OCI-M1 (cell line): ENCODE data around the gene RNF217.
A peak's percentile ranks its signal among the peaks of the same experiment; 100 is the strongest.

Experiments used
- DNase-seq: peaks from one replicate; lab custom pipeline; 2025; lab: John Stamatoyannopoulos, UW

The RNF217 gene

GRCh38 chr6:124962639-124963415 is 590 bp downstream of the RNF217 start:
- DNase-seq, result peak; percentile 46

- DNase-seq, result peak; percentile 63
Observed at GRCh38 chr6:124963416-124963785, 1.2 kb downstream of the RNF217 start.

GRCh38 chr6:124963831-124964763 is 1.9 kb downstream of the RNF217 start:
- peak; percentile 63 for DNase-seq

- DNase-seq, result no peak
Observed at GRCh38 chr6:124964764-124965105, 2.5 kb downstream of the RNF217 start.

- DNase-seq, result peak; percentile 72
Observed at GRCh38 chr6:124965424-124965850, 3.2 kb downstream of the RNF217 start.

- no peak for DNase-seq
Observed at GRCh38 chr6:124967444-124967843, 5.2 kb downstream of the RNF217 start.

GRCh38 chr6:124968401-124968800 is 6.2 kb downstream of the RNF217 start:
- DNase-seq, result no peak

- no peak for DNase-seq
Observed at GRCh38 chr6:124970243-124970642, 8.0 kb downstream of the RNF217 start.

- DNase-seq, result no peak
Observed at GRCh38 chr6:124970763-124971162, 8.5 kb downstream of the RNF217 start.

GRCh38 chr6:124973780-124974179 is 11.5 kb downstream of the RNF217 start:
- DNase-seq, result no peak

- DNase-seq, result no peak
Observed at GRCh38 chr6:124974771-124975377, 12.6 kb downstream of the RNF217 start.

GRCh38 chr6:124977067-124977908 is 15.1 kb downstream of the RNF217 start:
- DNase-seq, result no peak

GRCh38 chr6:124978451-124979293 is 16.4 kb downstream of the RNF217 start:
- peak; percentile 21 for DNase-seq

GRCh38 chr6:124979294-124979678 is 17.0 kb downstream of the RNF217 start:
- no peak for DNase-seq

- DNase-seq, result no peak
Observed at GRCh38 chr6:124982669-124983068, 20.4 kb downstream of the RNF217 start.

GRCh38 chr6:124983383-124984083 is 21.3 kb downstream of the RNF217 start:
- DNase-seq, result no peak

GRCh38 chr6:124984668-124985338 is 22.6 kb downstream of the RNF217 start:
- DNase-seq, result peak; percentile 36

- peak; percentile 53 for DNase-seq
Observed at GRCh38 chr6:124986164-124986563, 23.9 kb downstream of the RNF217 start.

- no peak for DNase-seq
Observed at GRCh38 chr6:124987291-124987690, 25.1 kb downstream of the RNF217 start.
